HG03064 (cell line): ENCODE results near the gene DUSP14.
"Not testable (repeated sequence)": the region's sequence is repeated elsewhere in the genome, so short reads cannot be mapped to it uniquely, and the experiment has no call there.

Experiments
- ATAC-seq: cut with Tn5 transposase; IDR thresholded peaks from one replicate; pipeline ENCODE4 v1.9.1; 2021; ENCODE audit warnings: low read depth; ENCODE audit not compliant: unreplicated experiment

DUSP14 gene

GRCh38 chr17:37489197-37490001, at the start of gene DUSP14:
Gene DUSP14, plus strand, starts transcription at chr17:37489891. Its CDS starts 22,382 bp downstream, at chr17:37512273.
- ATAC-seq: peak; percentile 54

DNA sequence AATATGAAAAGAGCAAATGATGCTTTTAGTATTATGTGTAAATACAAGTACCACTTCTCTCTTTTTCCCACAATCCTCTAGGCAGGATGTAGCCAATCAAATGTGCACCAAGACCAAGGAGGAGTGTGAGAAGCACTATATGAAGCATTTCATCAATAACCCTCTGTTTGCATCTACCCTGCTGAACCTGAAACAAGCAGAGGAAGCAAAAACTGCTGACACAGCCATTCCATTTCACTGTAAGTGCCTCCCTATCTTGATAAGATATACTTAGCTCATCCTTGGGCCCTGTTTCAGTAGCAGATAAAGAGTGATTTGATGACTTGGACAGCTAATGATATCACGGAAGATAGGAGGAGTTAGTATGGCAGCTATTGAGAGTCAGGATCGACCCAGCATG, 49.3 kb upstream of the DUSP14 start:
- no peak for ATAC-seq

- ATAC-seq: not testable (repeated sequence)
Measured at GRCh38 chr17:37441369-37442014, 48.2 kb upstream of the DUSP14 start.

DNA sequence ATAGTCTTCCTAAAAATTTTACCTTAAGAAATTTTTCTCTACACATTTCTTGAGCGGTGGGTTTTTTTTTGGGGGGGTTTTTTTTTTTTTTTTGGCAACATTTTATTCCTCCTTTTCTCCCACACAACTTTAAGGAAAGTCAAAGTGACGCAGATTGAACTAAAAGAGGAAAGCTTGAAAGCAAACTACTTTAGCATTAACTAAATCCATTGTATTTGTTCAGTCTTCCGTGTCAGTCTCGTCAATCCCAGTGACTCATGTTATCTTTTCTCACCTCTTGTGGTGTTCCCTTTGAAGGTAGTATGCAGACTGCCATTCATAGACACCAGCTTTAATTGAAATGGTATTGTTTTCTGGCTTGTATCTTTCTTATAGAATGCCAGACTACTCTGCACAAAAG, 43.7 kb upstream of the DUSP14 start:
- no peak for ATAC-seq

DNA sequence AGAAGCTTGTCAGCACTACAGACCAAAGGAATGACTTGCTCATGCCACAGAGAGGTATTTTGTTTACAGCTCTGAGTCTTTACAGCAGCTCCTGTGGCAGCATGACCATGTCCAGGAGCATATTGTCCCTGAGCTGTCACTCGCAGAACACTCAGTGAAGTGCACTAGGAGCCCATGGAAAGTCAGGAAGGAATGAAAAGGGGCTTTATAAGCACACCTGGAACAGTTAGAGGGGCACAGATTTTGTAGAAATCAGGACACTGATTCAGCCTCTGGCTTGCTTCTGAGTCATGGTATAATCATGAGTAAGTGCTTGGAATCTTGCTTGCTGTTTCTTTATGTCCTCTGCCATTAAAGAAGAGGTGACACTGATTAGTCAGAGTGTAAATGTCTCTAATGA, 42.0 kb upstream of the DUSP14 start:
- ATAC-seq: no peak

DNA sequence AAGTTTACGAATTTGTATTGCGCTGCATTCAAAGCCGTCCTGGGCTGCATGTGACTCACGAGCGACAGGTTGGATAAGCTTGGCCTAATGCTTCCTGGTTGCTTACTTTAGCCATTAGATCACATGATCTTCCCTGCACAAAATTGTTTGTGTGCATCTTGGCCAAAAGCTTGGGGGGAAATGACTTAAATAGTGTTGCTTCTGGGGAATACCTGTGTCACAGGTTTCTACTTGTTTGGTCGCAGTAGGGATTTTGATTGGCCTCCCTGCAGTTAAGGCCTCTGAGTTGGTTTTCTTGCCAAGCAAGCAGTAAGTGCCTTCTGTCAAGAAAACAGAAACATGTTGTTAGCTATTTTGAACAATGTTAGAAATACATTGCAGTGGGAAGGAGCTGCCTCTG, 39.6 kb upstream of the DUSP14 start:
- ATAC-seq: no peak

DNA sequence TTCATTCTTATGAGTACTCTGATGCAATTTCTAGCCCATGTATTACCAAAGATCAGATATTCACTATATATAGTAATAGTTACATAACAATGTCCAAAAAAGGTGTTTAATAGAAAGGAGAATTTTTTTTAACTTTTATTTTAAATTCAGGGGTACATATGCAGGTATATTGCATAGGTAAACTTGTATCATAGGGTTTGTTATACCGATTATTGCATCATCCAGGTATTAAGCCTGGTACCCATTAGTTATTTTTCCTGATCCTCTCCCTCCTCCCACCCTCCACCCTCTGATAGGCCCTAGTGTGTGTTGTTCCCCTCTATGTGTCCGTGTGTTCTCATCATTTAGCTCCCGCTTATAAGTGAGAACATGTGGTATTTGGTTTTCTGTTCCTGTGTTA, 31.9 kb upstream of the DUSP14 start:
- ATAC-seq: not testable (repeated sequence)

- ATAC-seq: no peak
Measured at GRCh38 chr17:37458805-37459204, 30.9 kb upstream of the DUSP14 start.

- no peak for ATAC-seq
Measured at GRCh38 chr17:37461668-37462067, 28.0 kb upstream of the DUSP14 start.

GRCh38 chr17:37462492-37462891, 27.2 kb upstream of the DUSP14 start:
- no peak for ATAC-seq

- no peak for ATAC-seq
Measured at GRCh38 chr17:37463039-37463438, 26.7 kb upstream of the DUSP14 start.

DNA sequence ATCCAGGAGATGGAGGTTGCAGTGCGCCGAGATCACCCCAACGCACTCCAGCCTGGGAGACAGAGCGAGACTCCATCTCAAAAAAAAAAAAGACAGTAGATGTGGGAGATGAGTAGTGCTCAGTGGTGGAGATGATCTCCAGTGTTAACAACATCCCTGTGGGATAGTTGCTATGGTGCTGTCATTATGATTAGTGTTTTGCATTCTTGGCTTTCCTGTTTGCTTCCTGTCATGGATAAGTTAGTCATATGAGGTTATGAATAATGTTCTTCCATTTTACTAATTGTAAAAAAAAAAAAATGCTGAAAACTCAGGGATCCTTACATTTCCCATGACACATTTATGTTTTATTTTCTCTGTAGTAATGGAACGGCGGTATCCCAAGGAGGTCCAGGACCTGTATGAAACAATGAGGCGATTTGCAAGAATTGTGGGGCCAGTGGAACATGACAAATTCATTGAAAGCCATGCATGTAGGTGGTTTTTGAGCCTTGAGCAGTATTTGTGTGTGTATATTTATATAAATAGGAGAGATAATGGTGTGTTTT, 24.5 kb upstream of the DUSP14 start:
- no peak for ATAC-seq

DNA sequence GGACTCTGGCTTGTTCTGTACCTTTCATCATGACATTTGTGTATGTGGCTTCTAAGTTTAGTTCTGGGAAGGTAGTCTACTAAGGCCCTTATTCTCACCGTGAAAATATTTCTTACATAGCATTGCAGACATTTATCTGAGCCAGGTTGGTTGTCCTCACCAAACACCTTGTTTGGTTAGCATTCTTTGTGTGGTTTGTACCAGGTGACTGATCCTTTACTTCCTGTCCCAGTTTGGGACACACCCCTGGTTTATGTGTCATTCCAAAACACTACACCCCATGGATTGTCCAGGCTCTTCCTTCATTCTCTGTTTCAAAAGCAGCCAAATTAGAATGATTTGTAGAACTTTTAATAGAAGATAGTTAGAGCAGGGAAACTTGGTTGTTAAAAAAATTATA, 23.2 kb upstream of the DUSP14 start:
- ATAC-seq: no peak

GRCh38 chr17:37470181-37470580, 19.5 kb upstream of the DUSP14 start:
- no peak for ATAC-seq

DNA sequence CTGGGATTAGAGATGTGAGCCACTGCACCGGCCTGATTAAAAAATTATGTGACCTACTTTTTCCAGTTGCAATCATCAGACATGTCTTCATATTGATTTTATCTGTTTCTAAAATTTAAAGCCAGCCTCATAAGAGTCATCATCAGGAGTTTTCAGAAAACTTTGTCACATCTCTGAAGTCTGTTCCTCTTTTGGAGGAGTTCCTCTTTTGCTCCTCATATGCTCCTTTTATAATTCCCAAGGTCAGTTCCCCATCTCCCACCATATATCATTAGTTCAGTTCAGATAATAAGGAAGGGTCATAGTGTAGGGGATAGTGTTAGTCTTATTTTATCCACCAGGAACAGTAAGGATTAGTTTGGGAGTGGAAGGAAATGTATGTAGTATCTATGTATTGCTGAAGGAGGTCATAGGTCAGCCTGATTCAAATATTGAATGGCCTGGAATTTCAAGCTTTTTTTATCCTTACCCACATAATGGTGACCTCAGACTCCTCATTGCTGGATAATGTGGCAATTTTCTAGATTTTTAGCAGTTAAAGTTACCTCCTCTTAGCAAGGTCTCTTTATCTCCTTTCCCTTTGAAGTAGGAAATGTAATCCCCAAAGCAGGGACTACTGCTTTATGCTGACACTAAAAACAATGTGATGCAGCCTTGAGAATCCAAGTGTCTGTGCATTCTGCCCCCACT, 13.8 kb upstream of the DUSP14 start:
- ATAC-seq: no peak

GRCh38 chr17:37476431-37477120, 13.1 kb upstream of the DUSP14 start:
- no peak for ATAC-seq

- ATAC-seq: no peak
Measured at GRCh38 chr17:37478187-37478586, 11.5 kb upstream of the DUSP14 start.

DNA sequence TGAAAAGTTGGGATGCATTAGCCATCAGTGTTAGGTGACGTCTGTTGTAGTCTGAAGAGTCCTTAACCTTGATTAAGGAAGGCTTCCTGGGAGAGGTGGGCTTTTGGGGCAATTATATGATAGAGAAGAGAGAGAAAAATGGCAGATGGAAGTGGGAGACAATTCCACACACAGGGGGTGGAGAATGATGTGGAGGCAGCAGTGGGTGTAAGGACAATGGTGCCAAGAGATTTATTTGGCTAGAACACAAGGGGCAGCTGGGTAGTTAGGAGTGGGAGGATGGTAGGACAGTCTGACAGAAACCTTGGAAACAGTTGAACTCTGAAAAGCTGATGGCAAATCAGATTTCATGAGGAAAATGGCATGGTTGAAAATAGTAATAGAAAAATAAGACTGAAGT, 10.7 kb upstream of the DUSP14 start:
- ATAC-seq: no peak

GRCh38 chr17:37480427-37480826, 9.3 kb upstream of the DUSP14 start:
- no peak for ATAC-seq

DNA sequence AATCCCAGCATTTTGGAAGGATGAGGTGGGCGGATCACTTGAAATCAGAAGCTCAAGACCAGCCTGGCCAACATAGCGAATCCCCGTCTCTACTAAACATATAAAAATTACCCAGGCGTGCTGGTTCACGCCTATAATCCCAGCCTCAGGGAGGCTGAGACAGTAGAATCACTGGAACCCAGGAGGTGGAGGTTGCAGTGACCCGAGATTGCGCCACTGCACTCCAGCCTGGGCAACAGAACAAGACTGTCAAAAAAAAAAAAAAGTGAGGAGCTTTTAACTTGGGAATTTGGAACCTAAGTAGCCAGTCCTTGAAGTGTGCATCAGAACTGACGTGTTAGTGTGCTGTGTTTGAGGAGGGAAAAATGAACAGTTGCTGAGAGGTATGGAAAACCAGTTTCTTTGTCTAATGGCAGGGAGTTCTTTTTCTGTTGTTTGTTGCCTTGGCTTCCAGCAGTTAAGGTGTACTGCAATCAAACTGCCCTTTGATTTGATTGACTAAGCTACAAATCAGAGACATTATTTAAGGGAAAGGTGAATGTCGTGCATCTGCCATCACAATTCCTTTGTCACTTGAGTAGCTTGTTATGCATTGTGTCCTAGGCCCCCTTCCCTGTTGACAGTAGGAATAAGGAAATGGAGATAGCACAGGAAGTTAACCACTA, 8.6 kb upstream of the DUSP14 start:
- no peak for ATAC-seq
